ENCODE results near the gene CACYBP.

GRCh38 chr1:174969977-174970376 is 29.8 kb upstream of the CACYBP start:
- TF ChIP-seq, protein P1, sequence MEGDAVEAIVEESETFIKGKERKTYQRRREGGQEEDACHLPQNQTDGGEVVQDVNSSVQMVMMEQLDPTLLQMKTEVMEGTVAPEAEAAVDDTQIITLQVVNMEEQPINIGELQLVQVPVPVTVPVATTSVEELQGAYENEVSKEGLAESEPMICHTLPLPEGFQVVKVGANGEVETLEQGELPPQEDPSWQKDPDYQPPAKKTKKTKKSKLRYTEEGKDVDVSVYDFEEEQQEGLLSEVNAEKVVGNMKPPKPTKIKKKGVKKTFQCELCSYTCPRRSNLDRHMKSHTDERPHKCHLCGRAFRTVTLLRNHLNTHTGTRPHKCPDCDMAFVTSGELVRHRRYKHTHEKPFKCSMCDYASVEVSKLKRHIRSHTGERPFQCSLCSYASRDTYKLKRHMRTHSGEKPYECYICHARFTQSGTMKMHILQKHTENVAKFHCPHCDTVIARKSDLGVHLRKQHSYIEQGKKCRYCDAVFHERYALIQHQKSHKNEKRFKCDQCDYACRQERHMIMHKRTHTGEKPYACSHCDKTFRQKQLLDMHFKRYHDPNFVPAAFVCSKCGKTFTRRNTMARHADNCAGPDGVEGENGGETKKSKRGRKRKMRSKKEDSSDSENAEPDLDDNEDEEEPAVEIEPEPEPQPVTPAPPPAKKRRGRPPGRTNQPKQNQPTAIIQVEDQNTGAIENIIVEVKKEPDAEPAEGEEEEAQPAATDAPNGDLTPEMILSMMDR (IDR thresholded peaks at IDR 0.05; ENCODE audit: low read length) = no peak
- TF ChIP-seq EZH2 (IDR thresholded peaks at IDR 0.05; ENCODE audit: borderline replicate concordance, low read length) = no peak
